ENCODE measurements around the gene KRTAP5-6.
A peak's percentile ranks its signal among the peaks of the same experiment; 100 is the strongest.
"Not testable (repeated sequence)": the region's sequence is repeated elsewhere in the genome, so short reads cannot be mapped to it uniquely, and the experiment has no call there.

The KRTAP5-6 gene

GRCh38 chr11:1696608-1697570 lies at the start of gene KRTAP5-6:
Gene KRTAP5-6 (plus strand): TSS chr11:1697195. CDS start chr11:1697246, 51 bp downstream.
- no peak for DNase-seq

GRCh38 chr11:1647901-1648652 lies 48.9 kb upstream of the KRTAP5-6 start:
- no peak for DNase-seq

- DNase-seq = no peak
Measured at GRCh38 chr11:1648653-1649420, 48.2 kb upstream of the KRTAP5-6 start.

GRCh38 chr11:1650034-1650917 lies 46.7 kb upstream of the KRTAP5-6 start:
- DNase-seq = no peak

DNA sequence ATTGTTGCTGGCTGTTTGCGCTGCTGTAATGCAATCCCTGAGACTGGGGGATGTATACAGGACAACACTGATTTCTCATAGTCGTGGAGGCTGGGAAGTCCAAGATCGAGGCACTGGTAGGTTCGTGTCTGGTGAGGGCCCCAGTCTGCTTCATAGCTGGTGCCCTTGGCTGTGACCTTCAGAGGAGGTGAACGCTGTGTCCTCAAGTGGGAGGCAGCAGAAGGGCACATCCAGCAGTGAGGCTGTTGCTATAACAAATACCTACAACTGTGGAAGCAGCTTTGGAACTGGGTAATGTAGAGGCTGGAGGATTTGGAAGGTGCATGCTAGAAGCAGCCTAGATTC lies 46.1 kb upstream of the KRTAP5-6 start:
- DNase-seq = no peak

DNA sequence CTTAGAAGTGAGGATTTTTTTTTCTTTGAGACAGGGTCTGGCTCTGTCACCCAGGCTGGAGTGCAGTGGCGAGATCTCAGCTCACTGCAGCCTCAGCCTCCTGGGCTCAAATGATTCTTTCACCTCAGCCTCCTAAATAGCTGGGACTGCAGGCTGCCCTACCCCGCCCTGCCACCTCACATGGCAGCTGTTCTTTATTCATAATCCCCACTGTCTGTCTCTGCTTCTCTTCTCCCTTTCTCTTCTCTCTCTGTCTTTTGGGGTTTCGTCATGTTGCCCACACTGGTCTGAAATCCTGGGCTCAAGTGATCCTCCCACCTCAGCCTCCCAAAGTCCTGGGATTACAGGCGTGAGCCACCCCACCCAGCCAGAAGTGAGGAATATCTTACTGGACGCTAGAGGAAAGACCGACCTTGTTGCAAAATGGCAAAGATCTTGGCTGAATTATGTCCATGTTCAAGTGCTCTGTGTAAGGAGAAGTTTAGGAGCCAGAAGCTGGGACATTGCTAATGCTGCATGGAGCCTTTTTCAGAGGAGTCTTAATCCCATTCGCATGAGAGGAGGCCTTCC lies 45.5 kb upstream of the KRTAP5-6 start:
- DNase-seq = no peak

DNA sequence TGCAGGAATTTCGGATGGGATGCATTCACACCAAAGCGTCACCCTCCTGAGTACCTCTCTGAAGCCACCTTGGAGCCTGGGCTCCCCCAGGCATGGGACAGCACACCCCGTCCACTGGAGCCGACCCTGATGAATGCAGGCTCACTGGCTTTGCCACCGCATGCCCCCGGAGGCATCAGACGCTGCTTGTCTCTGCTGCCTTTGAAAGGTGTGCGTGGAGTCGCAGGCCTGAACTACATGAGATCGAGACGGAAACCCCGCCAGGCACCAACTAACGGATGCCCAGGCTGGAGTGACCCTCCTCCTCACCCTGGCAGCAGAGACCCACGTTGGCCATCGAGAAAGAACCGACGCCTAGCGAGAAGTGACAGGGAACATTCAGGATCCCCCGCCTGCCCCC lies 45.0 kb upstream of the KRTAP5-6 start:
- no peak for DNase-seq

DNA sequence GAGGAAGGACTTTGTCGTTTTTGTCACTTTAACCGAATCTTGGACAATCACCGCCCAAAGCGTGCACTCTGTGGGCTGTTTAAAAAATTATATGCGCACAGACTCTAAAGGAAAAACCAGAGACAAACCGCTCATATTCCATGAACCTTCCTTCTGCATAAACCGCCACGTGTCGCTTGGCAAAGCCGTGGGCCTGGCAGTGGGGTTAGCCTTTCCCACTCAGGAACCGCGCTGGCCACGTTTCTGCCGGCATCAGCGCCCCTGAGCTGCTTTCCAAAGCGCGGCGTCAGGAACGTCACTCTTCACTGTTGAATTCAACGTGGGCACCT lies 44.6 kb upstream of the KRTAP5-6 start:
- DNase-seq = no peak

DNA sequence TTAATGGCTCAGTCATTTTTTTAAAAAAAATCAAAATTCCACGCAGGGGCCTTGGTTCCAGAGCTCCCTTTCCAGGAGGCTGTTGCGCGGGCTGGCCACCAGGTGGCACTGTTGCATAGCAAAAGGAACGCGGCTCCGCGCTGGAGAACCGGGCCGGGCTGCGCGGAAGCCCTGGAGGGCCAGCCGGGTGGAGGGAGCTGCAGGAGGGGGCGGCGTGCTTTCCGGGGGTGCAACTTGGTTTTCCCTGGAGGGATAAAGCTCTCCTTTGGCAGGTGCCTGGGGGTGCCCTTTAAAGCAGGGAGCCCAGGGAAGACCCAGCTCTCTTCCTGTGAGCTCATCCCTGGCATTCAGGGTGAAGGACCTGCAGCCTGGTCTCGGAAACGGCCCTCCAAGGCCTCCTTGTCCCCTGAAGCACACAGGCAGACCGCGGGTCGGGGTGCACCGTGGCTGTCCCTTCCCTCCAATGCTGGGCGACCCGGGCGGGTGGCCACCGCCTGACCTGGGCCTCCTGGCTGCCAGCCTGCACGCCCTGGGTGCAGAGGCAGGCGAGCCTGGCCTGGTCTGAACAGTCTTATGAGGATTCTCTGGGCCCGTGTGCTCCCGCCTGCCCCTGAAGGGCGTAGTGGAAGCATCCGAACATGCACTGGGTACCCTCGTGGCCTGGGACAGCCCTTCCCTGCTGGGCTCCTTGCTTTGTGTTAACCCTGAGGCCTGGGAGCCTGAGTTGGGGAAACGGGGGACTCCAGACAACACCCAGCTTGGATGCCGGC lies 44.0 kb upstream of the KRTAP5-6 start:
- DNase-seq = peak; percentile 71

GRCh38 chr11:1653541-1654387 lies 43.2 kb upstream of the KRTAP5-6 start:
- DNase-seq = no peak

- DNase-seq = no peak
Measured at GRCh38 chr11:1654388-1655167, 42.4 kb upstream of the KRTAP5-6 start.

DNA sequence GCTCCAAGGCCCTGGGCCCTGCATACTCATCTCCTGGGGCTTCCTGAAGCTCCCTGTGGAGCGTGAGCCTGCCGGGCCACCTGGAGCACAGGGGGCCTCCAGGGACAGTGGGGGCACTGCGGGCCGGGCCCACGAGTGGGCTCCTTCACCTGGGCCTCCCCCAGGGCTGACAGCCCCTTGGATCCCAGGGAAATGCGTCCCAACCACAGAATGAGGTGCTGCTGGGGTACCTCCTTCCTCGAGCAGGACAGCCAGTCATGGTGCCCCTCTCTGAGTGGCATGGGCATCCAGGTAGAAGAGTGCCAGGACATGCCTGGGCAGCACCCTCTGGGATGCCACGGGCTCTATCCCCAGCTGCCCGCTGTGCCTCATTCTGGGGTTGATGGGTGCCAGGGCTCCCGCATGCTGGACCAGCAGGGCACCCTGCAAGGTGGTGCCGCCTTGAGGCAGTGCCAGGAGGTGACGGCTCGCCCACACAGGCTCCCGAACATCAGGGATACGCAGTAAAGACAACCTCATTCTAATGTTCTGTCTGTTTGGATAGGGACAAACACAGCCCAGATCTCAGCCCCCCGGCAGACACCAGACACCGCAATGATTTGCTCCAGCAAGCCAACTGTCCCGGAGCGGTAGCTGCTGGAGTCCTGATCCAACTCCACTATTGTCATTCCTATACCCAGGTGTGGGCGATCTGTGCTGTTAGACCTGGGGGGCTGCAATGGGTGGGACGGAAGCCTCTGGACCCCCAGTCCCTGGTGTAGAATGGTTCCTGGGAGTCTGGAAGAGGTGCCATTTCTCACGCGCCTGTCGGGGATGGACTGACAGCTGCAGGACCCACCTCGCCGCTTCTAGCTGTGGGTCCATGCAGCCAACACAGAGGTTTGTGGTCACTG lies 41.6 kb upstream of the KRTAP5-6 start:
- DNase-seq = no peak

DNA sequence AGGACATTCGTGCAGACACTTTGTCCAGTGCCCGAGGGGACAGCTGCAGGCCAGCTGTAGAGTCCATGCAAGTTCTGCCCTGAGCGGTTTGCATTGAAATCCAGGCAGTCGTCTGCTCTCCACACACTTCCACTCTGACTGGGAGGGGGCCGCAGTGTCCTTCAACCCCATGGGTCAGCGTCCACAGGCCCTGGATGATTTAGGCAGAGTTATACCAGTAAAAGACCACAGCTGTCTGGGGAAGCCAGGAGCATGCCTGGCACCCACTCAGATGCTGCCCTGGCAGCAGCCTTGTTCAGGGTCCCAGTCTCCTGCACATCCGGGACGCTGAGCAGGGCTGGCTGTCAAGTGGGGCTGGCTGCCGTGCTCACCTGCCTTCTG lies 40.9 kb upstream of the KRTAP5-6 start:
- DNase-seq = no peak

- DNase-seq = no peak
Measured at GRCh38 chr11:1656670-1657069, 40.3 kb upstream of the KRTAP5-6 start.

GRCh38 chr11:1659506-1659905 lies 37.5 kb upstream of the KRTAP5-6 start:
- DNase-seq = no peak

GRCh38 chr11:1660111-1660867 lies 36.7 kb upstream of the KRTAP5-6 start:
- no peak for DNase-seq

GRCh38 chr11:1661454-1662269 lies 35.3 kb upstream of the KRTAP5-6 start:
- not testable (repeated sequence) for DNase-seq
